NCI-H748 treated with DMSO at 0.1 percent for 48 hours (cell line): ENCODE results near the gene POU2F1.

Experiments
- DNase-seq: peaks from one replicate; lab custom pipeline; 2025; lab: John Stamatoyannopoulos, UW

The POU2F1 gene

GRCh38 chr1:167423684-167424619 lies 203.3 kb downstream of the POU2F1 start:
- DNase-seq: no peak

GRCh38 chr1:167425482-167425881 lies 204.8 kb downstream of the POU2F1 start:
- no peak for DNase-seq

- no peak for DNase-seq
Measured at GRCh38 chr1:167426716-167427115, 206.0 kb downstream of the POU2F1 start.

GRCh38 chr1:167427848-167428247 lies 207.2 kb downstream of the POU2F1 start:
- DNase-seq: no peak

GRCh38 chr1:167428395-167428794 lies 207.7 kb downstream of the POU2F1 start:
- no peak for DNase-seq

GRCh38 chr1:167429612-167430011 lies 208.9 kb downstream of the POU2F1 start:
- DNase-seq: no peak

- DNase-seq: no peak
Measured at GRCh38 chr1:167430134-167430848, 209.6 kb downstream of the POU2F1 start.

GRCh38 chr1:167430849-167431242 lies 210.2 kb downstream of the POU2F1 start:
- no peak for DNase-seq

- DNase-seq: no peak
Measured at GRCh38 chr1:167431261-167431908, 210.7 kb downstream of the POU2F1 start.

- no peak for DNase-seq
Measured at GRCh38 chr1:167431909-167432650, 211.4 kb downstream of the POU2F1 start.

GRCh38 chr1:167432780-167433179 lies 212.1 kb downstream of the POU2F1 start:
- DNase-seq: no peak

- DNase-seq: no peak
Measured at GRCh38 chr1:167433884-167434283, 213.2 kb downstream of the POU2F1 start.

- DNase-seq: no peak
Measured at GRCh38 chr1:167434306-167434705, 213.6 kb downstream of the POU2F1 start.

- no peak for DNase-seq
Measured at GRCh38 chr1:167435484-167435883, 214.8 kb downstream of the POU2F1 start.

GRCh38 chr1:167438171-167439138 lies 217.8 kb downstream of the POU2F1 start:
- no peak for DNase-seq

GRCh38 chr1:167439301-167439988 lies 218.8 kb downstream of the POU2F1 start:
- peak; percentile 25 for DNase-seq

GRCh38 chr1:167440345-167440744 lies 219.7 kb downstream of the POU2F1 start:
- DNase-seq: no peak

GRCh38 chr1:167440776-167441175 lies 220.1 kb downstream of the POU2F1 start:
- no peak for DNase-seq

- DNase-seq: no peak
Measured at GRCh38 chr1:167441222-167441621, 220.5 kb downstream of the POU2F1 start.
